Activated T-cell treated with anti-CD3 and anti-CD28 coated beads, Interleukin-2, amount 50 U/mL, for 1 hour (primary cell): Measurements from ENCODE around the gene DPYSL5.
"Not testable (repeated sequence)": the region's sequence is repeated elsewhere in the genome, so short reads cannot be mapped to it uniquely, and the experiment has no call there.

ENCODE experiments used
- DNase-seq: peaks from one replicate; pipeline ENCODE4 v3.0.0-alpha.2; 2020

DPYSL5 gene, protein sequence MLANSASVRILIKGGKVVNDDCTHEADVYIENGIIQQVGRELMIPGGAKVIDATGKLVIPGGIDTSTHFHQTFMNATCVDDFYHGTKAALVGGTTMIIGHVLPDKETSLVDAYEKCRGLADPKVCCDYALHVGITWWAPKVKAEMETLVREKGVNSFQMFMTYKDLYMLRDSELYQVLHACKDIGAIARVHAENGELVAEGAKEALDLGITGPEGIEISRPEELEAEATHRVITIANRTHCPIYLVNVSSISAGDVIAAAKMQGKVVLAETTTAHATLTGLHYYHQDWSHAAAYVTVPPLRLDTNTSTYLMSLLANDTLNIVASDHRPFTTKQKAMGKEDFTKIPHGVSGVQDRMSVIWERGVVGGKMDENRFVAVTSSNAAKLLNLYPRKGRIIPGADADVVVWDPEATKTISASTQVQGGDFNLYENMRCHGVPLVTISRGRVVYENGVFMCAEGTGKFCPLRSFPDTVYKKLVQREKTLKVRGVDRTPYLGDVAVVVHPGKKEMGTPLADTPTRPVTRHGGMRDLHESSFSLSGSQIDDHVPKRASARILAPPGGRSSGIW

DNA sequence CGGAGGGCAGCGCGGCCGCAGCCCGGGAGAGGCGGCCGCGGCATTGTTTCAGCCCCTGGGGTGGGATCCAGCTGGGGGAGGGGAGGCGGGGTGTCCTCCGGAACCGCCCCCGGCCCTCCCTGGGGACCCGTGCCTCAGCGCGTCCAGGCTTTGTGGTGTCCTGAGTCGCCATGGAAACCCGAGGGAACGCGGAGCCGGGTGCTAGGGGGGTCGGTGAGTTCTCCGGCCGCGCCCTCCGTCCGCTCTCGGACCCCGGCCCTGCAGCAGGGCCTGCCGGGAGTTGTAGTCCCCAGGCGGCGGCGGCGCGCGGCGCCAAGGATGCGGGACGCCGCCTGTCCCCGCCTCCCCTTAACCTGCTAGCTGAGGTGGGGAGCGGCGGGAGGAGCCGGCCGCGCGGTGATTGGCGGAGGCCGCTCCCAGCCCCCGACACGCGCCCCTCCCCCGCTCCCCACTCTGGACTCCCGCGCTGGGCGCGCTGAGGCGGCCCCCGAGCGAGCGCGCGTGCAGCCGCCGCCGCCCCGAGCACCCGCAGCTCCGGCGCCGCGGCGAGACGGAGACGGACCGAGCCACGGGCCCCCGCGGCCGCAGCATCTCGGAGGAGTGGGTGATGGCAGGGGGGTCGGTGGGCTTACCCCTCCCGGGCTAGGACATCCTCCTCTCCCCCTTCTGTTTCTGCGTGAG is at the start of gene DPYSL5:
DPYSL5 (plus strand) TSS at position 478 of the 681 bp plus-strand sequence. CDS start 50,368 bp downstream, outside the sequence.
- peak; percentile 35 for DNase-seq

DNA sequence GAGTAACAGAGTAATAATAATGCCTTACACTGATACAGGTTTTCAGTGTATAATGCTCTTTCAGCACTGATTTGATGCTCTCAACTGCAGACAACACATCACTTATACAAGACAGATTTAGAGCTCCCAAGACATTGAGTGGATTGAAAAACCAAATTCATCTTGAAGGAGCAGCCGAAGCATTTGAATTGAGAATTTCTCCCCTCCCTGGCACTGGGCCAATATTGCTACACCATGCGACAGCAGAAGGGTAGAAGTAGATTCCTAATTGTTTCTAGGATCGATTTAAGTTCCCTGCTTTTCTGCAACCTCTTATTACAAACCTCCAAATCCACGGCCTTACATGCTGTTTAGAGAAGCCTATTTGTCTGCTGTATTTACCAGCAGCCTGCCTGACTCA is 46.6 kb upstream of the DPYSL5 start:
- DNase-seq = no peak

DNA sequence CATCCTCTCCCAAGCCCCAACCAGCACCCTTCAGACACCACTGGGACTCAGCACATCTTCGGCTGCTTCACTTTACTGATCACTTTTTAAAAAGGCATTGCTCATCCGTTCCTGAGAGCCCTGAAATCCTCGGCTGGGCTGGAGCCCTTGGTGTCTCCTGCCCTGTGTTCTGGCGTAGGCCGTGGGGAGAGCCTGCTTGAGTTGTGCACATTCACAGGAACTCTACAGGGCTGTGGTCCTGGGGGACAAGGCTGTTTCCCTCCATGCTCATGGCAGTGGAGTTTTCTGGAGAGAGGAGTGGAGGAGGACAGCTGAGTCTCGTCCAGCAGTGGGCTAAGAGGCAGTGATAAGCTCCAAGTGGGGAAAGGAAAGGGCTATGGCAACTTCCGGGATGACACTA is 46.1 kb upstream of the DPYSL5 start:
- no peak for DNase-seq

DNA sequence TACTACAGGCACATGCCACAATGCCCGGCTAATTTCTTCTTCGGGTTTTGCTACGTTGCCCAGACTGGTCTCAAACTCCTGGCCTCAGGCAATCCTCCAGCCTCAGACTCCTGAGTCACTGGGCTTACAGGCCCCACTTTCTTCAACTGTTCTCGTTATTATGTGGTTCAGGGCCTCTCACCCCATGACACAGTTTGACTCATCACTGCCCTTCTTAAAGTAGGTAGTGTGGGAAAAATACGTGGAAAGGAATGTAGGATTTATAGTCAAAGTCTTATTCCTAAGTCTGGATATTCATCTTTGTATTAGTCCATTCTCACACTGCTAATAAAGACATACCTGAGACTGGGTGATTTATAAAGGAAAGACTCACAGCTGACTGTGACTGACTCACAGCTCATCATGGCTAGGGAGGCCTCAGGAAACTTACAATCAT is 42.7 kb upstream of the DPYSL5 start:
- DNase-seq = no peak

DNA sequence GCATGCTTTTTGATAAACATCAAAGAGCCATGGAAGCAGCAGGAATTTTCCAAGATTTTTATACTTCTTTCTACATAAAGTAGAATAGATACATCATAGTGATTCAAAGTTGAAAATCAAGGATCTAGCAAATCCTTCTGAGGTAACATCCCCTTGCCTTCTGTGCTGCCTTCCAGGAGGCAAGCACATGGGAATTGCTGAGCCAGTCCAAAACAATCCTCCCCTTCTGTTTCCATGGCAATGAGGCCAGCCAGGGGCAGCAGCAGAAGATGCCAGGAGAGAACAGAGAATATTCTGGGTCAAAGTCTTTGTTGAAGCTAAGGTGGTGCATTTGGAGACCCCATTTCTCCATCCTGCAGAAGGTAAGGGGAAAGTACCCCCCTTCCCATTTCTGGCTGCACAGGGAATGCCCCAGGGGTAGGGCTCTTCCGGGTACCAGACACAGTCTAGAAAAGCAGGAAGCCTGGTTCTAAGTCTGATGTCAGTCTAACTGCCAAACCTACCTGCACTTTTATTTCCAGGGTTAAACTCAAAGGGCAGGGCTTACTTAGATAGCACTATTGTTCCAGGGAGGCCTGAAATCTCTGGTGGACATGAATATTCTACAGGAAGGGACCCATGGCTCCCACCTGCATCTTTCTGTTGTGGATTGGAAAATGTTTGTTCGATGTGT is 40.0 kb upstream of the DPYSL5 start:
- DNase-seq = no peak

DNA sequence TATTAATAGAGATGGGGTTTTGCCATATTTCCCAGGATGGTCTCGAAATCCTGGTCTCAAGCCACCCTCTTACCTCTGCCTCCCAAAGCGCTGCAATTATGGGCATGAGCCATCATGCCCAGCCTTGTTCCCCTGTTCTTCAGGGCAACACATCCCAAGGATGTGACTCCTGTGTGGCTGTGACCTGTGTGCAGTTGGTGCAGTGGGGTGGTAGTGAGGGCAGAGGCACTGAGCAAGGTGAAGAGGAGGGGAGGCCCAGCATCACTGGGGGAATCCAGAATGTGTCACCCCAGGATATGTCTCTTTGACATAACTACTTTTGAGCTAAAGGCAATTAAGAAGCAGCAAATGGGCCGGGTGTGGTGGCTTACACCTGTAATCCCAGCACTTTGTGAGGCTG is 38.7 kb upstream of the DPYSL5 start:
- DNase-seq = no peak

DNA sequence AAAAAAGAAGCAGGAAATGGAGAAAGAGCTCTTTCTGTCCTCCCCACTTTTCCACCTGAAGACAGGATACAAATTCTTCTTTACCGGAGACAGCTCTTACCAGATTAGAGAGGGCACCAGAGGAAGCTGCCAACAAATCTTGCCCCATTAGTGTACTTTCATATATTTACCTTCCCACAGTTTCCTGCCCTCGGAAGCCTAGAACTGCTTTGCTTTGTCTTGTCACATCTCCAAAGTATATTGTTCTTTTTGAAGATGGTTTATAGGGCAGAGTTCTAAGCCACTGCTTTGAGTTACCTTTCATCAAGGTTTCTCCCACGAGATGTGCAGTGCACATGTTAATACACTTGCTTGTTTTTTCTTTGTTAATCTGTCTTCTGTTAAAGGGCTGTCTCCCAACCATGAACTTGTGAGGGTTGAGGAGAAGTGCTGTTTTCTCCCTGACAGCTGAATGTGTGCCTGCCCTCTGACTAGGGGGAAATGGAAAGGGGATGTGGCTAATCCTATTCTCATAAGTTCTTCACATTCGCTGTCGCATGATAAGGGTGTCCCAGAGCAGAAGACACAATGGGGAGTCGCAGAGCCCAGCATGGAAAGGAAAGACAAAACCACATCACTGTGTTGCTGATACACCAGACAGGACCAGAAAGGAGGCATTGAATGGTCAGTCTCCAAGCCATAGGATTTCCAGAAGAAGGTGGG is 37.9 kb upstream of the DPYSL5 start:
- DNase-seq = no peak

DNA sequence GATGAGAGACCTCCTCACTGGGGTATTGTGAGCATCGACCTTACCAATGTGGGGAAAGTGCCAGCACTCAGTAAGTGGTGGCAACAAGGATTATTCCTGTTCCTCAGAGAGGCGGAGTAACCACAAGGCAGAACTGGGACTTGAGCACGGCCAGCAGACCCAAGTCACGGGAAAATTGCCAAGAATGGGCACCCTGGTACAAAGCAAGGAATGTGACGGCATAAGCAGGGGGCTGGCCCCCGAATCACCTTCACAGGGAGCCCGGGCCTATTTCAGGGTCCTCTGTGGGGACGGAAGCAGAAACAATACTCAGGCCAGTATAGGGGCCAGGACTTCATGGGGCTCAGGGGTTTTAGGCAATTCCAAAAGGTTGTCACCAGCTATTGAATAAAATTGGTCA is 36.7 kb upstream of the DPYSL5 start:
- no peak for DNase-seq

DNA sequence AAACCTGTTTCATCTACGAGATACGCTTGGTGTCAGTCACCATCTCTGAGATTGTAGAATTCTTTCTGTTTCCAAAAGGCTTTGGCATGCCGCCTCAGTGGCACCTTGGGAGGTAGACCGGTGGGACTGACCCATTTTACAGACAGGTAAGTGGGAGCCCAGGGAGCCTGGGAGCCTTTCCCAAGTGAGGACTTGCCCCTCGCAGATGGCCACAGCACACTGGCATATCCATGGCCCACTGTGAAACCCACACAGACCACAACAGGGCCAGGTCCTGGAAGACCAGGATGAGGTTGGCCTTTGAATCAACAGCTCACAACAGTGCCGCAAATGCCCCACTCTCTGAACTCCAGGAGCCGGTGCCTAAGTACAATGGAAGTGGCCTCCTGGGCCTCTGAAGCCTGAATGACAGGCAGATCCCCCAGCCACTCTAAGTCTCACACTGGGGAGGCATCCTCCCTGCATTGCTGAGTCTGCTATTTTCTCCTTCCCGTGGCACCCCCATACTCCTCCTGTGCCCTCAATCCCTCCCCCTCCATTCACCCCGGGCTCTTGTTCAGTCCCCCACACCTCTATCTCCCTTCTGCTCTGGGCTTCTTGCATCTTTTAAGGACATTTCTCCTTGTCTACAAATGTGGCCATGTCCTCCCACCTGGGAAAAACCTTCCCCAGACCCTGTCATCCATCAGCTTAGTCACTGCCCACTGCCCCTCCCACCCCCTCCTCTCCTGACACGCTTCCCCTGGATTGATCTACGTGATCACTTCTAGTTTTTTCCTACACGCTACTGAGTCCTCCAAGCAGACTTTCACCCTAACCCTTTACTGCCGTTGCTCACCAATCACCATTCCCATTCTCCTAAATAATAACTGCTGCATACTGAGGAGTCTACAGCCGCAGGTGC is 35.9 kb upstream of the DPYSL5 start:
- no peak for DNase-seq

DNA sequence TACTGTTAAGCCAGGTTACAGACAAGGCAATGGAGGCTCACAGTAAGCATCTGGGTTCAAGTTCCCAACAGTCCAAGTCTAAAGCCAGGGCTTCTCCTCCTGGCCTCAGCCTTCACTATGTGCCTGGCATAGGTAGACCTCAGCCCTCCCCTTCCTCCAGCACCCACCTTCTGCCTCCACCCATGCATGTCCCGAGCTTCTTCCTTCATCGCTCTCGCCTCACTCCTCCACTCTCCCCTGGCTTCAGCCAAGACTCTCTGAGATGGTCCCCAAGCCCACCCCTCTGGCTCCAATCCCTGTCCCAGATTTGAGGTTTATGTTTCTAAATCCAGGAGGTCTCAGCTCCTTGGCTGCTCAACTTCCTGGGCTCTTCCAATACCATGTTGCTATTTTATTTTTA is 35.2 kb upstream of the DPYSL5 start:
- DNase-seq = no peak

DNA sequence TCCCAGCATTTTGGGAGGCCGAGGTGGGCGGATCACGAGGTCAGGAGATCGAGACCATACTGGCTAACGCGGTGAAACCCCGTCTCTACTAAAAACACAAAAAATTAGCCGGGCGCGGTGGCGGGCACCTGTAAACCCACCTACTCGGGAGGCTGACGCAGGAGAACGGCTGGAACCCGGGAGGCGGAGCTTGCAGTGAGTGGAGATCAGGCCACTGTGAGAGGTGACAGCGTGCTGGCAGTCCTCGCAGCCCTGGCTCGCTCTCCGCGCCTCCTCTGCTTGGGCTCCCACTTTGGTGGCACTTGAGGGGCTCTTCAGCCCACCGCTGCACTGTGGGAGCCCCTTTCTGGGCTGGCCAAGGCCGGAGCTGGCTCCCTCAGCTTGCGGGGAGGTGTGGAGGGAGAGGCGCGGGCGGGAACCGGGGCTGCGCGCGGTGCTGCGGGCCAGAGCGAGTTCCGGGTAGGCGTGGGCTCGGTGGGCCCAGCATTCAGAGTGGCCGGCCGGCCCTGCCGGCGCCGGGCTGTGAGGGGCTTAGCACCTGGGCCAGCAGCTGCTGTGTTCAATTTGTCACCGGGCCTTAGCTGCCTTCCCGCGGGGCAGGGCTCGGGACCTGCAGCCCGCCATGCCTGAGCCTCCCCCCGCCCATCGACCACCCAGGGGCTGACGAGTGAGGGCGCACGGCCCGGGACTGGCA is 33.7 kb upstream of the DPYSL5 start:
- DNase-seq = not testable (repeated sequence)

DNA sequence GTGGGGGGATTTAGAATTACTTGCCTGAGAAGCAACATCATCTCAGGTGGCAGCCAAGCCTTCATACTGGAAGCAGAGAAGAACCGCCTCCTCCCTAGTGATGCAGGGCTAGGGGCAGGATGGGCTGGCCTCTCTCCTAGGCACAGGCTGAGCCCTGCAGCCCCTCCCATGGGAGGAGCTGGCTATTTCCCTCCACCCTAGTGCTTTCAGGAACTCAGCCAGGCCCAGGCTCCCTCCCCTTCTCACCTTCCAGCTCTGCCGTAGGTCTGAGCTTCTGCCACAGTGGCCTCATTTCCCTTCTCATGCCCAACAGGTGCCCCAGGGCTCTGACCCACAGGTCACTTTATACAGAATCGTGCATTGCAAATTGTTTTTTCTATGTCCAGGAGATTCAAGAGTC is 31.0 kb upstream of the DPYSL5 start:
- no peak for DNase-seq

DNA sequence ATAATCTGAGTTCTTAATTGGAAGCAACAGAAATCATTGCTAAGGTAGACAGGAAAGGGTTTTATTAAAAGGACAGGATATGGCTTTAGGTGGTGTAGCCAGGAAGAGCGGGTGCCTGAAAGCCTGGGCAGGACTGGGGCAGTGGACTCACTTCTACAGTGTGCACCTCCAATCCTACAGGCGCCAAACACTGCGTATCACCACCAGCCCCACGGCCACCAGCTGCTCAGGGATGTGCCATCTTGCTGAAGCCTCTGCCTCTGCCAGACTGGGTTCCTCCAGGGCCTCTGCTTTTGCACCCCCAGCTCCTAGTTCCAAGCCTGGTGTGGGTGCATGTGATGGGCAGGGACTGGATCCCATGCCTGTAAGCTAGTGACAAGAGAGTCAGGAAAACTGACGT is 29.7 kb upstream of the DPYSL5 start:
- DNase-seq = no peak

DNA sequence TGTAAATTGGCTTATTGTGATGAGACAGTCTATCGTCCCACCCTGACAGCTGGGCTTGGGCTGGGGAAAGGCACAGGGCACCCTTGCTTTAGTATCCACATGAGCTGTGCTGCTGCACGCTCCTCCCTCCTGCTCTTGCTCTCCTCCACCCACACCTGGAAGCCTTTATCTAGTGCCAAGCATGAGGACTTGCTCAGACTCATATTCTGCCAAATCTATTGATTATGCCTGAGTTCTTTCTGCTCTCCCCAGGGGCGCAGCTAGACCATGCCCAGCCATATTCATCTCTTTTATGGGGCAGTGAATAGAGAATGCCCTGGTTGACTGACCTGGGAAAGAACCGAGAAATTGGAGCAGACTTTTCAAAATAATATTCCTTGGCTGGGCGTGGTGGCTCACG is 29.0 kb upstream of the DPYSL5 start:
- DNase-seq = no peak

DNA sequence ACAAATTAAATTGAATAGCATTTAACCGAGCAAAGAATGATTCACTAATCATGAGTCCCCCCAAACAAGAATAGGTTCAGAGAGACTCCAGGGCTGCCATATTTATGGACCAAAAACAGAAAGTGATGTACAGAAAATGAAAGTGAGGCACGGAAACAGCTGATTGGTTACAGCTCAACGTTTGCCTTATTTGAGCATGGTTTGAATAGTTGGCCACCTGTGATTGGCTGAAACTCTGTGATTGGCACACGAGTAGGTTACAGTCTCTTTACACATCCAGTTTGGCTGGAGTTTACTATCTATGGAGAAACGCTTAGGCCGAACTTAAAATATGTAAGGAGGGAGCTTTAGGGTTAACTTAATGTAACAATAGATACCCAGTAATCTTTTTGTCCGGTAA is 27.0 kb upstream of the DPYSL5 start:
- DNase-seq = no peak

DNA sequence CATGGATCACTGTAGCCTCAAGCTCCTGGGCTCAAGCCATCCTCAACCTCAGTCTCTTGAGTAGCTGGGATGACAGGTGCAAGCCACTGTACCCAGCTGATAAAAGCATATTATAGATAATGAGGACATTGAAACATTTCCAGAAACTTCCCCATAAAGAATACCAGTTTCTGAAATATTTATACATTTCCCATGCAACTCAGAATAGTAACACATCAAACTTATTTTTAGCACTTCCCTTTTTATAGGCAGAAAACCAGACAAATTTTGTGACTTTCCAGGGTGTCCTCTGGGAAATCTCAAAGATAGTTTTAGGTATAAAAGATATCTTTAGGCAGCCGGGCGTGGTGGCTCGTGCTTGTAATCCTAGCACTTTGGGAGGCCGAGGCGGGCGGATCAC is 25.1 kb upstream of the DPYSL5 start:
- DNase-seq = no peak

DNA sequence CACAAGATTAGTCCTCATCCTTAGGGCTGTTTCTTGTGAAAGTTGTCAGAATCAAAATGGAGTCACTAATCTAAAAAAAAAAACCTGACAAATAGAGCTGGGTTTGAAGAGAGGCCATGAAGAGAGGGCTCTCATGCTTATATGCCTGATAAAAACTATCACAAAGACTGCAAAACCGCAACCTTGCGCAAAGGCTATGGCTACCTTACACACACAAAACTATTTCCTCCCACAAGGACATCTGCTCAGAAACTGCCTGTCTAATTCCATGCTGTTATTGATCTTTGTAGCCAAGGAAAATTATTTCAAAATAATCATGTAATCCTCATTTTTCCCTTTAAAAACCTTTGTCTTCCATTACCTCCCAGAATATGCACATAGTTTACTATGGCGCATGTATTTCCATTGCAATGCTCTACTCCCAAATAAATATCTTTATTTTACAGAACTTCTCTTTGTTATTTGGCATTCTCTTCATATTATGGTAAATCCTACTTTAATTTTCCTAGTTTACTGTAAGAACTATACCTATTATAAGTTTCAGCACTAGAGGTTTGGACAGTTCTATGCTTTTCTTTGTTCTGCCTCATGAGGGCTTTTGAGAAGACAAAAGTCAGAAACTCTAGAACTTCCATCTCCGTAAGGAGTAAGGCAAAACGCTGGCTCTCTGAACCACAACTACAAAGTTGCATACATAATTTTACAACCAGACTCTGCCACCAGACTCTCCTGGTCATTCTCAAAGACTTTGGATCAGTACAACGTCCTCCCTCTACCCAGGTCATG is 9.6 kb upstream of the DPYSL5 start:
- DNase-seq = no peak

DNA sequence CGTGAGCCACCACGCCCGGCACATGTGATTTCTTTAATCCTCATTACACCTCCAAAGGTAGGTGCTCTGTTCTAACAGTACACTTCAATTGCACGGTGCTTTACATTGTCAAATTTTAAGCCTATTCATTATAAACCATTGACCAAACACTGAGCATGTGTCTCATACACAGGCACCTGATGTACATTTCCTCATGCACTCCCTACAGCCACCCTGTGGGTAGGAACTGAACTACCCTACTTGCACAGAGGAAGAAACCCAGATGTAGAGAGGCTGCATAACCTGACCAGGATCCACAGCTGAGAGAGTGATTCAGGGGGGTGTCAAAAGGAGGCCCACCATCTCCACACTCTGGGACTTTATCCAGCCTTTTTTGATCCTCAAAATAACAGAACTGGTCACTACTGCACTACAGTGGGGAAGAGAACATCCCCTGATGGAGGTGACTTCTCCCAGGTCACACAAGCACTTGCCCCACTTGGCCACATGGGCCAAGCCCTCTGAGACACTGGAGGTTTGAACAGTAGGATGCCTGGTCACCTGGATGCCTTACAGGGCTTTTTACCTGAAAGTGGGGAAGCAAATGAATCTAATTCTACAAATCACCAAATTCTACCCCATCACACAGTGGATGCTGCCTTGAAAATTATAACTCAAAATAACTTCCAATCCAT is 6.9 kb upstream of the DPYSL5 start:
- DNase-seq = no peak

DNA sequence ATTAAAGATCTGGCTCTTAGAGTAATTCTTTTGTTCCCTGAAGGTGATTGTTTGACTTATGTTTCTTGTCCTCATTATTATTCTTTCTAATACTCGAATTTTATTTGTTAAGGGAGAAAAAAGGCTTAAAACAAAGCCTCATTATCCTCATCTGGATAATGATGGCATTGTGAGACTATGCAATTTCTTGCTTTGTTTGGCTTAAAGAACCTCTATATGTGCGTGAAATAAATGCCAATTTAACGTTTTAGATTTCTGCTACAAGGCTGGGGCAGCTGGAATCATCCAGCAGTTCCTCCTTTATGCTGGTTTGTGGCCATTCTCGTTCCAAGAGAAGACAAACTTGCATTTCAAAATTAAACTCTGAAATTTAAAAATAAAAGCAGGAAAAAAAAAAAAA is 4.9 kb upstream of the DPYSL5 start:
- DNase-seq = no peak

DNA sequence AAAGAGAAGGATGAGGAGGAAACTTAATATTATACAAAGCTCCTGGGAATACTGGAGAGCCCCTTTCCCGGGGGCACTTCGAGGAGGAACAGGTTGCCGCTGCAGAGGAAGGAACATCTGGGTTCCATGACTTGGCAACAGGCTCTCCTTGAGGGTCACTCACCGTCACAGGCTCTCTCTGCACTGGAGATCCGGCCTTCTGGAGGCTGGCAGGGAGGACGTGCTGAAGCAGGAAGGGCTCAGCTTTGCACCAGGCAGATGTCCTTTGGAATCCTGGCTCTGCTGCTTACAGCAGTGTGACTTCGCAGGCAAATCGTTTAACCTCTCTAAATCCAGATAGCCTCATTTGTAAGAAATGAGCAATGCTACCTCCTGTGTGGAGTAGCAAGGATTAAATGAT is 2.9 kb upstream of the DPYSL5 start:
- no peak for DNase-seq
